K562 (cell line): Measurements from ENCODE around the gene PEX6. TPM values are rescaled to one million over a fixed set of nuclear protein-coding genes. Genes with fewer than 3 reads are reported as not detected.

Experiments
- MTA3 ChIP-seq: fragments of 450-650 bp; formaldehyde crosslinking; IDR thresholded peaks from 2 replicates; pipeline ENCODE4 v1.6.1; 2017; ENCODE audit warnings: mild to moderate bottlenecking, borderline replicate concordance
- NFIC ChIP-seq: fragments of 450-650 bp; IDR thresholded peaks from 2 replicates; pipeline ENCODE4 v1.6.1; 2017; ENCODE audit warnings: mild to moderate bottlenecking, inconsistent platforms
- RFX5 ChIP-seq: IDR thresholded peaks from 2 replicates; pipeline ENCODE4 v1.6.1; 2011; ENCODE audit warnings: low read depth, mild to moderate bottlenecking, improper control_type of control experiment, low read length
- SMARCB1 ChIP-seq: IDR thresholded peaks from 2 replicates; pipeline ENCODE4 v1.6.1; 2011; ENCODE audit warnings: improper control_type of control experiment, low read depth; ENCODE audit not compliant: insufficient read length
- USF2 ChIP-seq: sonication (generic); formaldehyde crosslinking; IDR thresholded peaks from 2 replicates; pipeline ENCODE4 v1.5.0; 2020; ENCODE audit warnings: missing genetic modification reagents
- YY1 ChIP-seq, 3 experiments: IDR thresholded peaks; 2 replicates each; pipeline ENCODE4 v1.6.1; 2011; ENCODE audit warnings: low read length in 2 of 3, mild to moderate bottlenecking in 2 of 3, moderate library complexity in 2 of 3, borderline replicate concordance in 1 of 3, control low read depth in 1 of 3, low read depth in 1 of 3; ENCODE audit not compliant: insufficient read depth in 3 of 3, insufficient replicate concordance in 2 of 3, control insufficient read depth in 1 of 3, insufficient read length in 1 of 3; ENCODE audit errors: extremely low read depth in 1 of 3
- ZNF780A ChIP-seq: fragments of 250-450 bp; sonication (Bioruptor Pico); IDR thresholded peaks from 2 replicates; pipeline ENCODE4 v1.5.0; 2021; ENCODE audit warnings: mild to moderate bottlenecking
- polyA plus RNA-seq, 8 experiments: library from polyadenylated mRNA; depleted of rRNA in 4 of 8; stranded (reverse) in 5 of 8; unstranded in 3 of 8; fragments of >200 nt; fragmentation: Nextera tagmentation in 2 of 8; fragmentation: Illumina TruSeq in 1 of 8; extraction: Ambion mirVana in 2 of 8; extraction: Trizol in 1 of 8; gene quantifications; 2 replicates each; pipeline versions ENCODE4 v1.2.1 to v1.2.3, GENCODE V29; 2011 to 2014; ENCODE audit warnings: inconsistent platforms in 1 of 8, missing spikeins in 1 of 8
- total RNA-seq, 7 experiments: library from RNA; depleted of rRNA in 6 of 7; stranded (reverse); fragments of >200 nt in 6 of 7; fragmentation: Illumina TruSeq in 2 of 7; extraction: Trizol in 2 of 7; gene quantifications; 2 replicates each; pipeline versions ENCODE4 v1.2.1 to v1.2.3, GENCODE V29; 2011 to 2021; ENCODE audit warnings: low replicate concordance in 1 of 7
- TF ChIP-seq, protein P1 (sequence below): fragments of 200-600 bp; sonication (generic); IDR thresholded peaks from one replicate; pipeline ENCODE4 v1.6.1; 2012; ENCODE audit warnings: mild to moderate bottlenecking, low read depth, low read length, inconsistent platforms
- TF ChIP-seq, protein P2 (sequence below): fragments of 250-450 bp; sonication (Bioruptor Pico); IDR thresholded peaks from 2 replicates; pipeline ENCODE4 v1.5.0; 2021; ENCODE audit warnings: mild to moderate bottlenecking, borderline replicate concordance

The PEX6 gene
- total and polyA plus RNA-seq, 9 of the 15 experiments (the other 6 are each of a cell fraction or from before 2014, with no cell fraction given): 0.17 to 20.8 (median 6.9) TPM

- TF ChIP-seq, protein P1, sequence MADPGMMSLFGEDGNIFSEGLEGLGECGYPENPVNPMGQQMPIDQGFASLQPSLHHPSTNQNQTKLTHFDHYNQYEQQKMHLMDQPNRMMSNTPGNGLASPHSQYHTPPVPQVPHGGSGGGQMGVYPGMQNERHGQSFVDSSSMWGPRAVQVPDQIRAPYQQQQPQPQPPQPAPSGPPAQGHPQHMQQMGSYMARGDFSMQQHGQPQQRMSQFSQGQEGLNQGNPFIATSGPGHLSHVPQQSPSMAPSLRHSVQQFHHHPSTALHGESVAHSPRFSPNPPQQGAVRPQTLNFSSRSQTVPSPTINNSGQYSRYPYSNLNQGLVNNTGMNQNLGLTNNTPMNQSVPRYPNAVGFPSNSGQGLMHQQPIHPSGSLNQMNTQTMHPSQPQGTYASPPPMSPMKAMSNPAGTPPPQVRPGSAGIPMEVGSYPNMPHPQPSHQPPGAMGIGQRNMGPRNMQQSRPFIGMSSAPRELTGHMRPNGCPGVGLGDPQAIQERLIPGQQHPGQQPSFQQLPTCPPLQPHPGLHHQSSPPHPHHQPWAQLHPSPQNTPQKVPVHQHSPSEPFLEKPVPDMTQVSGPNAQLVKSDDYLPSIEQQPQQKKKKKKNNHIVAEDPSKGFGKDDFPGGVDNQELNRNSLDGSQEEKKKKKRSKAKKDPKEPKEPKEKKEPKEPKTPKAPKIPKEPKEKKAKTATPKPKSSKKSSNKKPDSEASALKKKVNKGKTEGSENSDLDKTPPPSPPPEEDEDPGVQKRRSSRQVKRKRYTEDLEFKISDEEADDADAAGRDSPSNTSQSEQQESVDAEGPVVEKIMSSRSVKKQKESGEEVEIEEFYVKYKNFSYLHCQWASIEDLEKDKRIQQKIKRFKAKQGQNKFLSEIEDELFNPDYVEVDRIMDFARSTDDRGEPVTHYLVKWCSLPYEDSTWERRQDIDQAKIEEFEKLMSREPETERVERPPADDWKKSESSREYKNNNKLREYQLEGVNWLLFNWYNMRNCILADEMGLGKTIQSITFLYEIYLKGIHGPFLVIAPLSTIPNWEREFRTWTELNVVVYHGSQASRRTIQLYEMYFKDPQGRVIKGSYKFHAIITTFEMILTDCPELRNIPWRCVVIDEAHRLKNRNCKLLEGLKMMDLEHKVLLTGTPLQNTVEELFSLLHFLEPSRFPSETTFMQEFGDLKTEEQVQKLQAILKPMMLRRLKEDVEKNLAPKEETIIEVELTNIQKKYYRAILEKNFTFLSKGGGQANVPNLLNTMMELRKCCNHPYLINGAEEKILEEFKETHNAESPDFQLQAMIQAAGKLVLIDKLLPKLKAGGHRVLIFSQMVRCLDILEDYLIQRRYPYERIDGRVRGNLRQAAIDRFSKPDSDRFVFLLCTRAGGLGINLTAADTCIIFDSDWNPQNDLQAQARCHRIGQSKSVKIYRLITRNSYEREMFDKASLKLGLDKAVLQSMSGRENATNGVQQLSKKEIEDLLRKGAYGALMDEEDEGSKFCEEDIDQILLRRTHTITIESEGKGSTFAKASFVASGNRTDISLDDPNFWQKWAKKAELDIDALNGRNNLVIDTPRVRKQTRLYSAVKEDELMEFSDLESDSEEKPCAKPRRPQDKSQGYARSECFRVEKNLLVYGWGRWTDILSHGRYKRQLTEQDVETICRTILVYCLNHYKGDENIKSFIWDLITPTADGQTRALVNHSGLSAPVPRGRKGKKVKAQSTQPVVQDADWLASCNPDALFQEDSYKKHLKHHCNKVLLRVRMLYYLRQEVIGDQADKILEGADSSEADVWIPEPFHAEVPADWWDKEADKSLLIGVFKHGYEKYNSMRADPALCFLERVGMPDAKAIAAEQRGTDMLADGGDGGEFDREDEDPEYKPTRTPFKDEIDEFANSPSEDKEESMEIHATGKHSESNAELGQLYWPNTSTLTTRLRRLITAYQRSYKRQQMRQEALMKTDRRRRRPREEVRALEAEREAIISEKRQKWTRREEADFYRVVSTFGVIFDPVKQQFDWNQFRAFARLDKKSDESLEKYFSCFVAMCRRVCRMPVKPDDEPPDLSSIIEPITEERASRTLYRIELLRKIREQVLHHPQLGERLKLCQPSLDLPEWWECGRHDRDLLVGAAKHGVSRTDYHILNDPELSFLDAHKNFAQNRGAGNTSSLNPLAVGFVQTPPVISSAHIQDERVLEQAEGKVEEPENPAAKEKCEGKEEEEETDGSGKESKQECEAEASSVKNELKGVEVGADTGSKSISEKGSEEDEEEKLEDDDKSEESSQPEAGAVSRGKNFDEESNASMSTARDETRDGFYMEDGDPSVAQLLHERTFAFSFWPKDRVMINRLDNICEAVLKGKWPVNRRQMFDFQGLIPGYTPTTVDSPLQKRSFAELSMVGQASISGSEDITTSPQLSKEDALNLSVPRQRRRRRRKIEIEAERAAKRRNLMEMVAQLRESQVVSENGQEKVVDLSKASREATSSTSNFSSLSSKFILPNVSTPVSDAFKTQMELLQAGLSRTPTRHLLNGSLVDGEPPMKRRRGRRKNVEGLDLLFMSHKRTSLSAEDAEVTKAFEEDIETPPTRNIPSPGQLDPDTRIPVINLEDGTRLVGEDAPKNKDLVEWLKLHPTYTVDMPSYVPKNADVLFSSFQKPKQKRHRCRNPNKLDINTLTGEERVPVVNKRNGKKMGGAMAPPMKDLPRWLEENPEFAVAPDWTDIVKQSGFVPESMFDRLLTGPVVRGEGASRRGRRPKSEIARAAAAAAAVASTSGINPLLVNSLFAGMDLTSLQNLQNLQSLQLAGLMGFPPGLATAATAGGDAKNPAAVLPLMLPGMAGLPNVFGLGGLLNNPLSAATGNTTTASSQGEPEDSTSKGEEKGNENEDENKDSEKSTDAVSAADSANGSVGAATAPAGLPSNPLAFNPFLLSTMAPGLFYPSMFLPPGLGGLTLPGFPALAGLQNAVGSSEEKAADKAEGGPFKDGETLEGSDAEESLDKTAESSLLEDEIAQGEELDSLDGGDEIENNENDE: no peak
- TF ChIP-seq, protein P2, sequence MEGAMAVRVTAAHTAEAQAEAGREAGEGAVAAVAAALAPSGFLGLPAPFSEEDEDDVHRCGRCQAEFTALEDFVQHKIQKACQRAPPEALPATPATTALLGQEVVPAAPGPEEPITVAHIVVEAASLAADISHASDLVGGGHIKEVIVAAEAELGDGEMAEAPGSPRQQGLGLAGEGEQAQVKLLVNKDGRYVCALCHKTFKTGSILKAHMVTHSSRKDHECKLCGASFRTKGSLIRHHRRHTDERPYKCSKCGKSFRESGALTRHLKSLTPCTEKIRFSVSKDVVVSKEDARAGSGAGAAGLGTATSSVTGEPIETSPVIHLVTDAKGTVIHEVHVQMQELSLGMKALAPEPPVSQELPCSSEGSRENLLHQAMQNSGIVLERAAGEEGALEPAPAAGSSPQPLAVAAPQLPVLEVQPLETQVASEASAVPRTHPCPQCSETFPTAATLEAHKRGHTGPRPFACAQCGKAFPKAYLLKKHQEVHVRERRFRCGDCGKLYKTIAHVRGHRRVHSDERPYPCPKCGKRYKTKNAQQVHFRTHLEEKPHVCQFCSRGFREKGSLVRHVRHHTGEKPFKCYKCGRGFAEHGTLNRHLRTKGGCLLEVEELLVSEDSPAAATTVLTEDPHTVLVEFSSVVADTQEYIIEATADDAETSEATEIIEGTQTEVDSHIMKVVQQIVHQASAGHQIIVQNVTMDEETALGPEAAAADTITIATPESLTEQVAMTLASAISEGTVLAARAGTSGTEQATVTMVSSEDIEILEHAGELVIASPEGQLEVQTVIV: no peak
- TF ChIP-seq SMARCB1 (no peak), USF2 (no peak), MTA3 (no peak; the same call in 1 of the 2 replicates), RFX5 (no peak), NFIC (no peak), ZNF780A (CRISPR knock-in tag) (0 out of 2 replicates have a peak, but pooled peaks have one; percentile 18), YY1 (IDR thresholded peaks at IDR 0.05; ENCODE audit: borderline replicate concordance in 1 of 3, control insufficient read depth in 1 of 3, extremely low read depth in 1 of 3, insufficient read depth in 3 of 3, insufficient read length in 1 of 3, insufficient replicate concordance in 2 of 3, low read depth in 1 of 3, low read length in 2 of 3) (peak; percentile 57 to 94 (median 91))
Observed at GRCh38 chr6:43021270-43022047, 42.5 kb upstream of the PEX6 start, which contains the start of gene RRP36 (continued).
